Astrocyte (in vitro differentiated cells and primary cell): ENCODE data around the gene C11orf24.

Source experiments
- EZH2 ChIP-seq: IDR thresholded peaks from 2 replicates; pipeline ENCODE4 v1.6.1; 2012; ENCODE audit warnings: mild to moderate bottlenecking, low read length, inconsistent platforms; ENCODE audit not compliant: insufficient read depth
- TF ChIP-seq, protein P1 (sequence below): IDR thresholded peaks from 2 replicates; pipeline ENCODE4 v1.5.1; 2011; ENCODE audit warnings: low read depth, mild to moderate bottlenecking, inconsistent platforms, low read length, moderate library complexity; ENCODE audit not compliant: insufficient read depth

DNA sequence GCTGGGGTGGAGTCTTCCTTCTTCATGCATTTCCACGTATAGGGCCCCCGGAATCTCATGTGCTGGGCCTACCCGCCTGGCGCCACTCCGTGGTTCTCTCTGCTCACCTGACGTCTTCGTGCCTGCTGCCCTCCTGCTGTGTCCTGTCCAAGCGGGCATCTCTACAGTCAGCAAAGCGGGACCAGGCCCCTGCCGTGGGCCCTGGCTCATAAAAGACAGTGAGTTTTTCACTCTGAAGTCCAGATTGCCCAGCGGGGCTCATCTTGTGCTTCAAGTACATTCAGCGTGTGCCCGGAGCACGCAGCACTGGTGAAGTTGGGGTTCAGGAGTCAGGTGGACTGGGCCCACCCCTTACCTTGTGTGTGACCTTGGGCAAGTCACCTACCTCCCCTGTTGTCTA is 17.4 kb downstream of the C11orf24 start:
- TF ChIP-seq, protein P1, sequence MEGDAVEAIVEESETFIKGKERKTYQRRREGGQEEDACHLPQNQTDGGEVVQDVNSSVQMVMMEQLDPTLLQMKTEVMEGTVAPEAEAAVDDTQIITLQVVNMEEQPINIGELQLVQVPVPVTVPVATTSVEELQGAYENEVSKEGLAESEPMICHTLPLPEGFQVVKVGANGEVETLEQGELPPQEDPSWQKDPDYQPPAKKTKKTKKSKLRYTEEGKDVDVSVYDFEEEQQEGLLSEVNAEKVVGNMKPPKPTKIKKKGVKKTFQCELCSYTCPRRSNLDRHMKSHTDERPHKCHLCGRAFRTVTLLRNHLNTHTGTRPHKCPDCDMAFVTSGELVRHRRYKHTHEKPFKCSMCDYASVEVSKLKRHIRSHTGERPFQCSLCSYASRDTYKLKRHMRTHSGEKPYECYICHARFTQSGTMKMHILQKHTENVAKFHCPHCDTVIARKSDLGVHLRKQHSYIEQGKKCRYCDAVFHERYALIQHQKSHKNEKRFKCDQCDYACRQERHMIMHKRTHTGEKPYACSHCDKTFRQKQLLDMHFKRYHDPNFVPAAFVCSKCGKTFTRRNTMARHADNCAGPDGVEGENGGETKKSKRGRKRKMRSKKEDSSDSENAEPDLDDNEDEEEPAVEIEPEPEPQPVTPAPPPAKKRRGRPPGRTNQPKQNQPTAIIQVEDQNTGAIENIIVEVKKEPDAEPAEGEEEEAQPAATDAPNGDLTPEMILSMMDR = no peak
- no peak for TF ChIP-seq EZH2
